ENCODE measurements around the gene ANAPC7.
"Not testable (repeated sequence)": the region's sequence is repeated elsewhere in the genome, so short reads cannot be mapped to it uniquely, and the experiment has no call there.

ANAPC7 gene

GRCh38 chr12:110373425-110373824 lies 30.1 kb downstream of the ANAPC7 start:
- no peak for DNase-seq

GRCh38 chr12:110373025-110373424 lies 30.5 kb downstream of the ANAPC7 start:
- DNase-seq, result no peak

GRCh38 chr12:110372056-110372425 lies 31.5 kb downstream of the ANAPC7 start:
- no peak for DNase-seq

- DNase-seq, result no peak
Measured at GRCh38 chr12:110371408-110372055, 32.0 kb downstream of the ANAPC7 start.

- DNase-seq, result no peak
Measured at GRCh38 chr12:110370732-110371231, 32.7 kb downstream of the ANAPC7 start.

GRCh38 chr12:110369992-110370391 lies 33.5 kb downstream of the ANAPC7 start:
- DNase-seq, result no peak

GRCh38 chr12:110367181-110367864 lies 36.2 kb downstream of the ANAPC7 start:
- no peak for DNase-seq

- no peak for DNase-seq
Measured at GRCh38 chr12:110366321-110367142, 37.0 kb downstream of the ANAPC7 start.

- no peak for DNase-seq
Measured at GRCh38 chr12:110365489-110366320, 37.8 kb downstream of the ANAPC7 start.

- no peak for DNase-seq
Measured at GRCh38 chr12:110361216-110361615, 42.3 kb downstream of the ANAPC7 start.

- not testable (repeated sequence) for DNase-seq
Measured at GRCh38 chr12:110358384-110359097, 45.0 kb downstream of the ANAPC7 start.

- peak; percentile 17 for DNase-seq
Measured at GRCh38 chr12:110355073-110355472, 48.4 kb downstream of the ANAPC7 start.

GRCh38 chr12:110354172-110354780 lies 49.2 kb downstream of the ANAPC7 start:
- no peak for DNase-seq

- DNase-seq, result no peak
Measured at GRCh38 chr12:110353211-110353965, 50.1 kb downstream of the ANAPC7 start.

GRCh38 chr12:110352401-110352800 lies 51.1 kb downstream of the ANAPC7 start:
- DNase-seq, result no peak

- no peak for DNase-seq
Measured at GRCh38 chr12:110351119-110351518, 52.4 kb downstream of the ANAPC7 start.

- peak; percentile 26 for DNase-seq
Measured at GRCh38 chr12:110349514-110350151, 53.9 kb downstream of the ANAPC7 start.

- DNase-seq, result no peak
Measured at GRCh38 chr12:110349096-110349495, 54.4 kb downstream of the ANAPC7 start.

GRCh38 chr12:110348431-110349059 lies 55.0 kb downstream of the ANAPC7 start:
- no peak for DNase-seq

- no peak for DNase-seq
Measured at GRCh38 chr12:110347767-110348166, 55.7 kb downstream of the ANAPC7 start.
